Erythroblast (primary cell): Measurements from ENCODE around the gene NENF.

Experiments used
- GATA1 ChIP-seq: IDR thresholded peaks from 2 replicates; pipeline ENCODE4 v1.6.1; 2011; ENCODE audit warnings: low read depth, mild to moderate bottlenecking, control low read depth, low read length, moderate library complexity
- POLR2A ChIP-seq: IDR thresholded peaks from 2 replicates; pipeline ENCODE4 v1.6.1; 2011; ENCODE audit warnings: mild to moderate bottlenecking, low read length

- TF ChIP-seq POLR2A (no peak), GATA1 (no peak)
Measured at GRCh38 chr1:212485913-212486618, 53.3 kb downstream of the NENF start.
